IMR-90 (cell line): ENCODE results near the gene TFB2M. TPM values are rescaled to one million over a fixed set of nuclear protein-coding genes. Genes with fewer than 3 reads are reported as not detected.

Experiments
- ATAC-seq: fragments of 200-7000 bp; cut with Tn5 transposase; 2 replicates; pipeline ENCODE4 v1.9.1; 2020; ENCODE audit warnings: low read depth, mild to moderate bottlenecking, moderate library complexity
- BruUV-seq: library from RNA; stranded (reverse); fragments of 400-500 nt; replicated peaks from 2 replicates; lab custom pipeline; 2021; lab: Mats Ljungman, UMichigan
- CTCF ChIA-PET: fragments of 300-600 bp; formaldehyde crosslinking; extraction: SDS; loops from one replicate; lab custom pipeline; 2021; ENCODE audit warnings: antibody characterized with exemption; lab: Yijun Ruan, JAX
- POLR2A ChIA-PET: fragments of 300-600 bp; sonication (Branson Sonifier 250); formaldehyde crosslinking; loops from one replicate; lab custom pipeline; 2022; ENCODE audit warnings: antibody characterized with exemption; ENCODE audit not compliant: unreplicated experiment; lab: Charles Lee
- DNase-seq: peaks from one replicate; pipeline ENCODE4 v3.0.0; 2013
- H2AFZ ChIP-seq: replicated peaks from 2 replicates; pipeline ENCODE3; 2013; ENCODE audit warnings: low read length, mild to moderate bottlenecking; ENCODE audit not compliant: poor library complexity
- H2AK5ac ChIP-seq: 2 replicates; pipeline ENCODE4 v1.6.1; 2013; ENCODE audit warnings: low read depth, low read length, inconsistent platforms
- H2AK9ac ChIP-seq: replicated peaks from 2 replicates; pipeline ENCODE3; 2013; ENCODE audit warnings: mild to moderate bottlenecking, low read depth, low read length, moderate library complexity; ENCODE audit not compliant: poor library complexity
- H2BK120ac ChIP-seq: 2 replicates; pipeline ENCODE4 v1.6.1; 2013; ENCODE audit warnings: low read depth, low read length, inconsistent platforms
- H2BK15ac ChIP-seq: 3 replicates; pipeline ENCODE4 v1.6.1; 2013; ENCODE audit warnings: low read depth, low read length, inconsistent platforms
- H2BK20ac ChIP-seq: 2 replicates; pipeline ENCODE4 v1.6.1; 2013; ENCODE audit warnings: low read depth, mild to moderate bottlenecking, inconsistent platforms, low read length, moderate library complexity
- H2BK5ac ChIP-seq: 2 replicates; pipeline ENCODE4 v1.6.1; 2013; ENCODE audit warnings: mild to moderate bottlenecking, low read depth, low read length, inconsistent platforms; ENCODE audit not compliant: poor library complexity, severe bottlenecking
- H3K14ac ChIP-seq: replicated peaks from 2 replicates; pipeline ENCODE4 v1.6.1; 2013; ENCODE audit warnings: low read depth, low read length, inconsistent platforms
- H3K18ac ChIP-seq: 2 replicates; pipeline ENCODE4 v1.6.1; 2013; ENCODE audit warnings: low read depth, low read length, control low read depth
- H3K23ac ChIP-seq: 2 replicates; pipeline ENCODE4 v1.6.1; 2013; ENCODE audit warnings: low read depth, low read length, inconsistent platforms
- H3K27ac ChIP-seq: 2 replicates; pipeline ENCODE4 v1.5.1; 2013; ENCODE audit warnings: mild to moderate bottlenecking, control low read depth, low read length; ENCODE audit not compliant: insufficient read depth
- H3K27me3 ChIP-seq: 2 replicates; pipeline ENCODE4 v1.6.1; 2013; ENCODE audit warnings: low read length; ENCODE audit not compliant: control insufficient read depth, insufficient read depth
- H3K36me3 ChIP-seq: 2 replicates; pipeline ENCODE4 v1.6.1; 2013; ENCODE audit warnings: low read length, mixed read lengths; ENCODE audit not compliant: control insufficient read depth, insufficient read depth
- H3K4ac ChIP-seq: 2 replicates; pipeline ENCODE4 v1.6.1; 2013; ENCODE audit warnings: low read depth, low read length, inconsistent platforms
- H3K4me1 ChIP-seq: 2 replicates; pipeline ENCODE4 v1.6.1; 2013; ENCODE audit warnings: low read length, mixed read lengths; ENCODE audit not compliant: control insufficient read depth, insufficient read depth
- H3K4me2 ChIP-seq: 2 replicates; pipeline ENCODE4 v1.6.1; 2013; ENCODE audit warnings: low read depth, mild to moderate bottlenecking, control low read depth, low read length, moderate library complexity
- H3K4me3 ChIP-seq: 2 replicates; pipeline ENCODE4 v1.5.1; 2013; ENCODE audit warnings: low read depth, mild to moderate bottlenecking, control low read depth, low read length, moderate library complexity; ENCODE audit not compliant: insufficient read depth
- H3K56ac ChIP-seq: 2 replicates; pipeline ENCODE4 v1.6.1; 2013; ENCODE audit warnings: low read length, inconsistent platforms; ENCODE audit not compliant: insufficient read depth; ENCODE audit errors: extremely low read depth
- H3K79me1 ChIP-seq, 2 experiments: 2 replicates each; pipeline ENCODE4 v1.6.1; 2013; ENCODE audit warnings: low read length in 2 of 2, inconsistent platforms in 1 of 2, low read depth in 1 of 2
- H3K9ac ChIP-seq: 2 replicates; pipeline ENCODE4 v1.6.1; 2013; ENCODE audit warnings: low read depth, low read length, control low read depth
- H3K9me1 ChIP-seq: 2 replicates; pipeline ENCODE4 v1.6.1; 2013; ENCODE audit warnings: low read length, inconsistent platforms; ENCODE audit not compliant: insufficient read depth
- H3K9me3 ChIP-seq: 2 replicates; pipeline ENCODE4 v1.6.1; 2013; ENCODE audit warnings: low read length; ENCODE audit not compliant: control insufficient read depth, insufficient read depth
- H4K20me1 ChIP-seq: 2 replicates; pipeline ENCODE4 v1.6.1; 2013; ENCODE audit warnings: low read length, inconsistent platforms; ENCODE audit not compliant: insufficient read depth
- H4K5ac ChIP-seq: 2 replicates; pipeline ENCODE4 v1.6.1; 2013; ENCODE audit warnings: mild to moderate bottlenecking, low read depth, low read length, control low read depth
- H4K8ac ChIP-seq, 2 experiments: 2 replicates each; pipeline ENCODE4 v1.6.1; 2013; ENCODE audit warnings: low read depth in 2 of 2, low read length in 2 of 2, control low read depth in 1 of 2, inconsistent platforms in 1 of 2
- H4K91ac ChIP-seq: 2 replicates; pipeline ENCODE4 v1.6.1; 2013; ENCODE audit warnings: low read depth, low read length, inconsistent platforms; ENCODE audit not compliant: insufficient read depth
- BHLHE40 ChIP-seq: fragments of 150-350 bp; IDR thresholded peaks from 2 replicates; pipeline ENCODE4 v1.6.1; 2016; ENCODE audit warnings: mild to moderate bottlenecking, low read depth, low read length
- CEBPB ChIP-seq: IDR thresholded peaks from 2 replicates; pipeline ENCODE4 v1.6.1; 2012; ENCODE audit warnings: low read depth, low read length, improper control_type of control experiment
- MAFK ChIP-seq: IDR thresholded peaks from 2 replicates; pipeline ENCODE4 v1.6.1; 2012; ENCODE audit warnings: low read depth, low read length, improper control_type of control experiment
- MAZ ChIP-seq: IDR thresholded peaks from 2 replicates; pipeline ENCODE4 v1.6.1; 2012; ENCODE audit warnings: low read depth, mild to moderate bottlenecking, low read length, improper control_type of control experiment, moderate library complexity, borderline replicate concordance
- NFE2L2 ChIP-seq: fragments of 150-350 bp; IDR thresholded peaks from 2 replicates; pipeline ENCODE4 v1.6.1; 2016; ENCODE audit warnings: low read depth, mild to moderate bottlenecking, low read length
- POLR2A ChIP-seq: IDR thresholded peaks from 2 replicates; pipeline ENCODE4 v1.6.1; 2012; ENCODE audit warnings: mild to moderate bottlenecking, low read depth, low read length
- RAD21 ChIP-seq: IDR thresholded peaks from 2 replicates; pipeline ENCODE4 v1.6.1; 2012; ENCODE audit warnings: low read length, improper control_type of control experiment
- SMC3 ChIP-seq: fragments of 150-350 bp; IDR thresholded peaks from 2 replicates; pipeline ENCODE4 v1.6.1; 2016; ENCODE audit warnings: low read depth, mild to moderate bottlenecking, antibody characterized with exemption, low read length, moderate library complexity
- USF2 ChIP-seq: fragments of 150-350 bp; IDR thresholded peaks from 2 replicates; pipeline ENCODE4 v1.6.1; 2017; ENCODE audit warnings: mild to moderate bottlenecking, antibody characterized with exemption, low read length, low read depth
- WGBS, 2 experiments: methylation state at CpG; one replicate each; pipeline versions ENCODE4 v1.1.5 to v1.1.7; 2013; ENCODE audit warnings: missing lambda C conversion rate in 2 of 2; ENCODE audit not compliant: insufficient read length in 1 of 2; ENCODE audit errors: extremely low coverage in 2 of 2; 5-methylcytosine and 5-hydroxymethylcytosine counted together
- dilution Hi-C: fragments of 300-500 bp; cut with HindIII; formaldehyde crosslinking; loops from one replicate; pipeline ENCODE4 v1.14.3; 2018; ENCODE audit warnings: low sequenced_read_pairs; ENCODE audit not compliant: unreplicated experiment
- in situ Hi-C: fragments of 300-500 bp; cut with MboI; formaldehyde crosslinking; loops from 3 replicates; pipeline ENCODE4 v1.14.3; 2019; ENCODE audit warnings: low sequenced_read_pairs, inconsistent platforms, mixed read lengths
- intact Hi-C: fragments of 100-400 bp; cut with micrococcal nuclease; formaldehyde crosslinking; loops from 2 replicates; pipeline ENCODE4 v1.10.0; 2022
- polyA plus RNA-seq, 3 experiments: library from polyadenylated mRNA; depleted of rRNA; stranded (reverse); fragments of >200 nt; gene quantifications; 2 replicates each; pipeline ENCODE4 v1.2.3, GENCODE V29; 2012; ENCODE audit warnings: low replicate concordance in 1 of 3
- total RNA-seq: library from RNA; depleted of rRNA; stranded (reverse); fragments of >200 nt; gene quantifications from 2 replicates; pipeline ENCODE4 v1.2.3, GENCODE V29; 2012
- TF ChIP-seq, protein P1 (sequence below): fragments of 150-350 bp; IDR thresholded peaks from 2 replicates; pipeline ENCODE4 v1.6.1; 2016; ENCODE audit warnings: low read depth, mild to moderate bottlenecking, low read length, moderate library complexity, borderline replicate concordance

Gene TFB2M
- total and polyA plus RNA-seq, 2 of the 4 experiments (the other 2 are of a cell fraction) = 13.3 to 15.7 TPM

- H4K91ac ChIP-seq = no peak overlapping the region
- DNase-seq (no peak), ATAC-seq (no peak)
- H2BK5ac ChIP-seq = no peak overlapping the region
- H3K9me1 ChIP-seq = no peaks in the 10 kb centered on the region
- no peak overlapping the region for H2AK9ac ChIP-seq
- H3K23ac ChIP-seq = no peak overlapping the region
- no peak overlapping the region for H4K5ac ChIP-seq
- H2BK15ac ChIP-seq = no peak overlapping the region
- no peak for TF ChIP-seq MAFK
- TF ChIP-seq POLR2A = no peak
- TF ChIP-seq, protein P1, sequence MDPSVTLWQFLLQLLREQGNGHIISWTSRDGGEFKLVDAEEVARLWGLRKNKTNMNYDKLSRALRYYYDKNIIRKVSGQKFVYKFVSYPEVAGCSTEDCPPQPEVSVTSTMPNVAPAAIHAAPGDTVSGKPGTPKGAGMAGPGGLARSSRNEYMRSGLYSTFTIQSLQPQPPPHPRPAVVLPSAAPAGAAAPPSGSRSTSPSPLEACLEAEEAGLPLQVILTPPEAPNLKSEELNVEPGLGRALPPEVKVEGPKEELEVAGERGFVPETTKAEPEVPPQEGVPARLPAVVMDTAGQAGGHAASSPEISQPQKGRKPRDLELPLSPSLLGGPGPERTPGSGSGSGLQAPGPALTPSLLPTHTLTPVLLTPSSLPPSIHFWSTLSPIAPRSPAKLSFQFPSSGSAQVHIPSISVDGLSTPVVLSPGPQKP = no peak
- TF ChIP-seq MAZ = no peak
- TF ChIP-seq NFE2L2 = no peak
- no peak for TF ChIP-seq CEBPB
- no peak for TF ChIP-seq RAD21
- TF ChIP-seq USF2 = no peak
- TF ChIP-seq SMC3 = no peak
- TF ChIP-seq BHLHE40 = no peak
- H2BK120ac ChIP-seq = no peak overlapping the region
- dilution Hi-C loops = no loop called here
- H2BK20ac ChIP-seq = no peak overlapping the region
- no peak overlapping the region for H3K9ac ChIP-seq
- no peak overlapping the region for H3K56ac ChIP-seq
- H3K9me3 ChIP-seq = peaks cover 30% of the 10 kb centered on the region
- no peak overlapping the region for H3K27ac ChIP-seq
- H4K20me1 ChIP-seq = no peaks in the 10 kb centered on the region
- no peak overlapping the region for H3K14ac ChIP-seq
- no peak overlapping the region for H4K8ac ChIP-seq
- intact Hi-C loops = no loop called here
- H2AFZ ChIP-seq = no peak overlapping the region
- ChIA-PET CTCF (no interaction called here), POLR2A (no interaction called here)
- H3K79me1 ChIP-seq = no peaks in the 10 kb centered on the region
- BruUV-seq = no TSS peak
- H3K4me2 ChIP-seq = no peak overlapping the region
- WGBS, 2 experiments = no CpG with 5 or more reads among the region's 1 CpG
- no peak overlapping the region for H3K18ac ChIP-seq
- H3K4ac ChIP-seq = no peak overlapping the region
- H3K36me3 ChIP-seq = no peaks in the 10 kb centered on the region
- in situ Hi-C loops = no loop called here
- no peak overlapping the region for H2AK5ac ChIP-seq
- H3K4me3 ChIP-seq = no peak overlapping the region
- peaks cover 5% of the 10 kb centered on the region; the same call in 1 of the 2 replicates for H3K27me3 ChIP-seq
- H3K4me1 ChIP-seq = no peaks in the 10 kb centered on the region
These were observed 46.5 kb downstream of the TFB2M start for GRCh38 chr1:246519514-246519913.
